Caco-2 (cell line): ENCODE results near the gene WWOX. TPM values are rescaled to one million over a fixed set of nuclear protein-coding genes. Genes with fewer than 3 reads are reported as not detected.

Experiments
- BruUV-seq: library from RNA; stranded (reverse); fragments of 400-500 nt; replicated peaks from 2 replicates; lab custom pipeline; 2021; lab: Mats Ljungman, UMichigan
- CTCF ChIA-PET: fragments of 300-600 bp; sonication (Branson Sonifier 250); formaldehyde crosslinking; loops from one replicate; lab custom pipeline; 2022; ENCODE audit warnings: antibody characterized with exemption; lab: Charles Lee
- POLR2A ChIA-PET: fragments of 300-600 bp; sonication (Branson Sonifier 250); formaldehyde crosslinking; loops from one replicate; lab custom pipeline; 2022; ENCODE audit warnings: antibody characterized with exemption; lab: Charles Lee
- DNase-seq, 2 experiments: peaks; one replicate each; pipeline versions ENCODE4 v3.0.0 to v3.0.0-alpha.2; 2020 to 2022
- H3K27me3 ChIP-seq: replicated peaks from 2 replicates; pipeline ENCODE4 v1.6.0; 2011; ENCODE audit warnings: low read length; ENCODE audit not compliant: control insufficient read depth, insufficient read depth
- H3K36me3 ChIP-seq: 2 replicates; pipeline ENCODE4 v1.5.1; 2011; ENCODE audit warnings: low read length; ENCODE audit not compliant: control insufficient read depth, insufficient read depth
- H3K4me1 ChIP-seq: fragments of 250-450 bp; sonication (Bioruptor Pico); 2 replicates; pipeline ENCODE4 v1.5.1; 2020; ENCODE audit warnings: mild to moderate bottlenecking
- H3K4me3 ChIP-seq: 2 replicates; pipeline ENCODE4 v1.5.1; 2011; ENCODE audit warnings: low read depth, mild to moderate bottlenecking, control low read depth, low read length
- H3K9me3 ChIP-seq: fragments of 250-450 bp; sonication (Bioruptor Pico); 2 replicates; pipeline ENCODE4 v1.5.1; 2020; ENCODE audit warnings: mild to moderate bottlenecking, moderate library complexity
- H3K27ac Mint-ChIP-seq: one replicate; pipeline ENCODE4 v1.8.0; 2022; ENCODE audit warnings: mixed read lengths; ENCODE audit not compliant: unreplicated experiment
- H3K27me3 Mint-ChIP-seq: one replicate; pipeline ENCODE4 v1.8.0; 2022; ENCODE audit warnings: mixed read lengths; ENCODE audit not compliant: insufficient read depth, unreplicated experiment
- H3K36me3 Mint-ChIP-seq: one replicate; pipeline ENCODE4 v1.8.0; 2022; ENCODE audit warnings: mild to moderate bottlenecking, mixed read lengths; ENCODE audit not compliant: insufficient read depth, unreplicated experiment
- H3K4me1 Mint-ChIP-seq: one replicate; pipeline ENCODE4 v1.8.0; 2022; ENCODE audit warnings: low read depth, mixed read lengths; ENCODE audit not compliant: unreplicated experiment
- H3K4me3 Mint-ChIP-seq: one replicate; pipeline ENCODE4 v1.8.0; 2022; ENCODE audit warnings: mild to moderate bottlenecking, moderate library complexity, mixed read lengths; ENCODE audit not compliant: unreplicated experiment
- H3K9me3 Mint-ChIP-seq: one replicate; pipeline ENCODE4 v1.8.0; 2022; ENCODE audit warnings: mixed read lengths; ENCODE audit not compliant: unreplicated experiment
- CTCF ChIP-seq, 2 experiments: fragments of 200-600 bp in 1 of 2; IDR thresholded peaks; 1 replicate in 1 of 2; 2 replicates in 1 of 2; pipeline versions ENCODE4 v1.5.1 to v1.8.0; 2011 to 2022; ENCODE audit warnings: antibody characterized with exemption in 1 of 2, control low read depth in 1 of 2, inconsistent platforms in 1 of 2, low read depth in 1 of 2, low read length in 1 of 2, mild to moderate bottlenecking in 1 of 2, moderate library complexity in 1 of 2; ENCODE audit not compliant: insufficient read depth in 1 of 2, severe bottlenecking in 1 of 2, unreplicated experiment in 1 of 2
- intact Hi-C: fragments of 100-400 bp; cut with micrococcal nuclease; formaldehyde crosslinking; loops from one replicate; pipeline ENCODE4 v1.10.0; 2022; ENCODE audit not compliant: unreplicated experiment
- total RNA-seq: library from RNA; stranded (reverse); gene quantifications from 2 replicates; pipeline ENCODE4 v1.2.3, GENCODE V29; 2022

WWOX gene
- total RNA-seq, 1 experiment from 2014 or later, result 45.0 TPM

DNA sequence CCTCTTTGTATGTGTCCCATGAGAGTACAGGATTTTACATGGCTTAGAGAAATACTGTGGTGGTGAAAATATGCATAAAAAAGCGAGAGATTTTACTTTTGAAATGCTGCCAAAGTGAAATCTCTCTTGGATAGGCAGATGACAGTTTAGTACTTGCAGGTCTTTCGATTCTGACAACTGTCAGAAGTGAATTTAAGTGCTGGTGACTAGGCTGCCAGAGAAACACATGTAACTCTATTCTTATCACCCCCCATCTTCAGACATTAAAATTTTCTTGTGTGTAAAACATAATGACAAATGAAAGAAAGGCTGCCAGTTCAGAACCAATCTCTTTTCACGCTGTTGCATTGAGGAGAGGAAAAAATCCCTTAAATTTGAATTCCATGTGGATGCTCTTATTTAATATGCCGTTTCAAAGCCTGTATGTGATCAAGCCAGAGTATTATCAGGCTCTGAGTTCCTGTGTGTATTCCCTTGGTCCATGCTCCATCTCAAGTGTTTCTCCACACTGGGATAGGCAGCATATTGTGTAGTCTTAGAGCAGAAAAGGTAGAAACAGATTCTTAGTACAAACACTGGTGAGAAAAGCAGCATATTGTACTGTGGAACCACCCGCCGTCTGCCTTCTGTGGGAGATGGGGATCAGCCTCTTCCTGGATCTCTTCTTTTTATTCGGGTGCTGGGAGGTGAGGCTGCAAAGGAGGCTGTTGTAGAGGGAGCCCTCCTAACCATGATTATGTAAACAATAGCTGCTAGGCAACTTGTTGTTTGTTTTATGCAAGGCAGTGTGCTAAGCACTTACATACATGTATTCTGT lies 291.3 kb downstream of the WWOX start:
- Mint-ChIP-seq H3K27ac (no peak overlapping the region), H3K4me3 (no peak overlapping the region), H3K36me3 (peaks cover 10% of the 10 kb centered on the region), H3K27me3 (no peaks in the 10 kb centered on the region), H3K4me1 (no peaks in the 10 kb centered on the region), H3K9me3 (no peaks in the 10 kb centered on the region)
- no peak overlapping the region for H3K4me3 ChIP-seq
- no peaks in the 10 kb centered on the region for H3K4me1 ChIP-seq
- no peak for DNase-seq
- no TSS peak for BruUV-seq
- CTCF ChIA-PET, result no interaction called here
- POLR2A ChIA-PET, result no interaction called here
- H3K36me3 ChIP-seq, result no peaks in the 10 kb centered on the region; the same call in 1 of the 2 replicates
- no peak for TF ChIP-seq CTCF (IDR thresholded peaks at IDR 0.05; ENCODE audit: insufficient read depth in 1 of 2, low read depth in 1 of 2, low read length in 1 of 2, severe bottlenecking in 1 of 2, unreplicated experiment in 1 of 2)
- intact Hi-C loops, result no loop called here
- H3K9me3 ChIP-seq, result peaks cover 22% of the 10 kb centered on the region
- H3K27me3 ChIP-seq, result no peaks in the 10 kb centered on the region

- no peak overlapping the region for H3K27ac Mint-ChIP-seq
- no peak overlapping the region for H3K4me3 Mint-ChIP-seq
- no peak for TF ChIP-seq CTCF (IDR thresholded peaks at IDR 0.05; ENCODE audit: insufficient read depth in 1 of 2, low read depth in 1 of 2, low read length in 1 of 2, severe bottlenecking in 1 of 2, unreplicated experiment in 1 of 2)
- no TSS peak for BruUV-seq
- H3K27me3 Mint-ChIP-seq, result no peaks in the 10 kb centered on the region
- intact Hi-C loops, result no loop called here
- H3K4me1 Mint-ChIP-seq, result no peaks in the 10 kb centered on the region
- CTCF ChIA-PET, result no interaction called here
- peaks cover 22% of the 10 kb centered on the region for H3K9me3 ChIP-seq
- H3K4me3 ChIP-seq, result no peak overlapping the region
- no peaks in the 10 kb centered on the region for H3K4me1 ChIP-seq
- no peaks in the 10 kb centered on the region; the same call in 1 of the 2 replicates for H3K36me3 ChIP-seq
- H3K36me3 Mint-ChIP-seq, result peaks cover 10% of the 10 kb centered on the region
- POLR2A ChIA-PET, result no interaction called here
- DNase-seq, result no peak
- no peaks in the 10 kb centered on the region for H3K9me3 Mint-ChIP-seq
- no peaks in the 10 kb centered on the region for H3K27me3 ChIP-seq
These were observed 293.2 kb downstream of the WWOX start for GRCh38 chr16:78392585-78393195.

- CTCF ChIA-PET, result no interaction called here
- Mint-ChIP-seq H3K27ac (no peak overlapping the region), H3K4me1 (no peaks in the 10 kb centered on the region), H3K36me3 (peaks cover 6% of the 10 kb centered on the region), H3K4me3 (no peak overlapping the region), H3K27me3 (no peaks in the 10 kb centered on the region), H3K9me3 (no peaks in the 10 kb centered on the region)
- BruUV-seq, result no TSS peak
- Histone ChIP-seq H3K4me1 (no peaks in the 10 kb centered on the region), H3K27me3 (no peaks in the 10 kb centered on the region), H3K4me3 (no peak overlapping the region), H3K9me3 (peaks cover 22% of the 10 kb centered on the region), H3K36me3 (no peaks in the 10 kb centered on the region)
- no peak for DNase-seq
- POLR2A ChIA-PET, result no interaction called here
- intact Hi-C loops, result no loop called here
- no peak for TF ChIP-seq CTCF (IDR thresholded peaks at IDR 0.05; ENCODE audit: insufficient read depth in 1 of 2, low read depth in 1 of 2, low read length in 1 of 2, severe bottlenecking in 1 of 2, unreplicated experiment in 1 of 2)
These were observed 295.6 kb downstream of the WWOX start for GRCh38 chr16:78395035-78395434.
